Measurements from ENCODE around the gene ZNF740.
"Not testable (repeated sequence)": the region's sequence is repeated elsewhere in the genome, so short reads cannot be mapped to it uniquely, and the experiment has no call there.

The ZNF740 gene

GRCh38 chr12:53201639-53202038, 21.1 kb downstream of the ZNF740 start:
- no peak for TF ChIP-seq CTCF (IDR thresholded peaks at IDR 0.05; ENCODE audit: low read depth, low read length)
- no peak for DNase-seq (ENCODE audit: extremely low read depth, low read depth)

DNA sequence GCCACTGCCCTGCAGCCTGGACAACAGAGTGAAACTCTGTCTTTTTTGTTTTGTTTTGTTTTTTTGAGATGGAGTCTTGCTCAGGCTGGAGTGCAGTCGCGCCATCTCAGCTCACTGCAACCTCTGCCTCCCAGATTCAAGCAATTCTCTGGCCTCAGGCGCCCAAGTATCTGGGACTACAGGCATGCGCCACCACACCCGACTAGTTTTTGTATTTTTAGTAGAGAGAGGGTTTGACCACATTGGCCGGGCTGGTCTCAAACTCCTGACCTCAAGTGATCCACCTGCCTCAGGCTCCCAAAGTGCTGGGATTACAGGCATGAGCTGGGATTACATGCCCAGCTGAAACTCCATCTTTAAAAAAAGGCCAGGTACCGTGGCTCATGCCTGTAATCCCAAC, 21.8 kb downstream of the ZNF740 start:
- DNase-seq (ENCODE audit: extremely low read depth, low read depth): not testable (repeated sequence)

- DNase-seq (ENCODE audit: extremely low read depth, low read depth): no peak
- no peak for TF ChIP-seq CTCF (IDR thresholded peaks at IDR 0.05; ENCODE audit: low read depth, low read length)
Observed at GRCh38 chr12:53204351-53204750, 23.8 kb downstream of the ZNF740 start.

DNA sequence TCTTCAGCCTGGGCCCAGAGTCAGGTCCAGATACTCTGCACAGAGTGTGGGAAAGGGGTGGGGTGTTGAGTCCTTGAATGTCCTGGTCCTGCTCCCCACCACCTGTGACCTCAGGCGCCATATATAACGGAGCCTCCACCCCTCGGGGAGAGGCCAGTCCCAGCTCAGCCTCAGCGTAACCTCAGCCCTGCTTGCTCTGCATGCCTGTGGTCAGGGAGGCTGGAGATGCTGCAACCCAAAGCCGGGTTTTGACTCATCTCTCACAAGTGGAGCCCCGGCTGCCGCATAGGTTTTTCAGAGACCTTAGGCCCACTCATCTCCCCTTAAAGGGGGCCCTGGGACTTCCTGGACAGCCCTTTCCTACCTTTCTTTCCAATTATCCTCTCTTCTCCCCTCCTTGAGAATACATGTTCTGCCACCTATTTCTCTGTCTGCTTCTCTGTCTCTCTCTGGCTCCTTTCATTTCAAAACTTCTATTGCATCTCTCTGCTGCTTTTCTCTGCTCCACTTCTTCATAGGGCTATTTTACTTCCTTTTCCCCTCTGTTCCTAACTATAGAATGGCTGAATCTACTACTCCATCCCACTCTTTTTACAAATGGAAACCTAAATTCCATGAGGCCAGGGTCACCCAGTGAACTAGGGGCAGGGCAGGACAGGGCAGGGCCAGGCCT, 25.4 kb downstream of the ZNF740 start:
- no peak for DNase-seq (ENCODE audit: extremely low read depth, low read depth)

GRCh38 chr12:53207042-53207441, 26.5 kb downstream of the ZNF740 start, which contains the start of gene ITGB7:
TSS of gene ITGB7 (minus strand) at chr12:53207251. CDS start at chr12:53200443, 6,808 bp downstream.
- no peak for DNase-seq (ENCODE audit: extremely low read depth, low read depth)
- no peak for TF ChIP-seq CTCF (IDR thresholded peaks at IDR 0.05; ENCODE audit: low read depth, low read length)

More for the DNA sequence above, 25.4 kb downstream of the ZNF740 start:
- TF ChIP-seq CTCF (IDR thresholded peaks at IDR 0.05; ENCODE audit: low read depth, low read length): no peak

DNA sequence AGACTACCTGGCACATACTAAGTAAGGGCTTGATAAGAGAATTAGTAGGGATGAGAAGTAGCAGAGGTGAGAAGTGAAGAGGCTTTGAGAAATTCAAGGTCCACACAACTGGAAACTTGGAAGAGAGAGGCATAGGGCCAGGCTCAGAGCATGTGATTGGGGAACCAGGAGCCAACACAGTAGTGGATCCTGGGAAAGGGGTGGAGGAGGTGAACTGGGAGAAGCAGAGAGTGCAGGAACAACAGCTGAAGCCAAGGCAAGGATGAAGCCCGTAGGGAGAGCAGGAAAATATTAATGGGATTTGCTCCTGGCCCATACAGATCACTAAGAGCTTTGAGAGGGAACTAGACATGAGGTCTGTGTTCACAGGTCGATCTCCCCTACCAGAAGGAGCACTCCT, 27.9 kb downstream of the ZNF740 start:
- DNase-seq (ENCODE audit: extremely low read depth, low read depth): no peak
- no peak for TF ChIP-seq CTCF (IDR thresholded peaks at IDR 0.05; ENCODE audit: low read depth, low read length)

- TF ChIP-seq CTCF (IDR thresholded peaks at IDR 0.05; ENCODE audit: low read depth, low read length): no peak
- no peak for DNase-seq (ENCODE audit: extremely low read depth, low read depth)
Observed at GRCh38 chr12:53208877-53209463, 28.4 kb downstream of the ZNF740 start.

DNA sequence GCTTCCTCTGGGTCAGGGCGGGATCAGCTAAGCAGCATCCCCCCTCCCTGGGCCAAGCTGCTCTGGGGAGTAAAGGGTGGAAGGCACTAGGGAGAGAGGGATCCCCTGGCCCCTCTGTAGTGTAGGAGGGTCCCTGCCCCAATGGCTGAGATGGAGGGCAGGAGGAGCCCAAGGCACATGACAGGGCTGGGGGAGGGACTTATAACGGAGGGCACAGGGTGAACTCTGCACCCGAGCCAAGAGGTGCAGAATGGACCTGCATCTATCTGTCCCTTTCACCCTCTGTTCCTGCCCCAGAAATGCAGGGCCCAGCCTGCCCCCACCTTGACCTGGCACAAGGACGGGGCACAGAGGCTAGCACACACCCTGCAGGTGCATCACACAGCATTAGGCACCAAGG, 30.3 kb downstream of the ZNF740 start:
- no peak for DNase-seq (ENCODE audit: extremely low read depth, low read depth)
- no peak for TF ChIP-seq CTCF (IDR thresholded peaks at IDR 0.05; ENCODE audit: low read depth, low read length)
